Loucy (cell line): ENCODE data around the gene BLTP2.

Source experiments
- H2AFZ ChIP-seq: fragments of 200-600 bp; sonication (generic); 2 replicates; pipeline ENCODE4 v1.6.0; 2016; ENCODE audit warnings: antibody characterized with exemption, mild to moderate bottlenecking, low read length, moderate library complexity
- H3F3A ChIP-seq: fragments of 200-600 bp; 2 replicates; pipeline ENCODE4 v1.6.0; 2016; ENCODE audit warnings: antibody characterized with exemption, low read depth, mild to moderate bottlenecking
- H3K27me3 ChIP-seq: fragments of 200-600 bp; sonication (generic); 2 replicates; pipeline ENCODE4 v1.6.1; 2014; ENCODE audit warnings: low read length, mild to moderate bottlenecking; ENCODE audit not compliant: insufficient read depth, poor library complexity, severe bottlenecking
- H3K36me3 ChIP-seq: fragments of 200-600 bp; sonication (generic); 2 replicates; pipeline ENCODE4 v1.6.1; 2016; ENCODE audit warnings: low read length; ENCODE audit not compliant: insufficient read depth
- H3K4me1 ChIP-seq: fragments of 200-600 bp; sonication (generic); 2 replicates; pipeline ENCODE4 v1.5.1; 2014; ENCODE audit warnings: low read length, mild to moderate bottlenecking; ENCODE audit not compliant: insufficient read depth, poor library complexity, severe bottlenecking
- H3K4me2 ChIP-seq: fragments of 200-600 bp; sonication (generic); 2 replicates; pipeline ENCODE4 v1.6.0; 2014; ENCODE audit warnings: antibody characterized with exemption, low read length, low read depth, mild to moderate bottlenecking; ENCODE audit not compliant: poor library complexity, severe bottlenecking
- H3K4me3 ChIP-seq: fragments of 200-600 bp; sonication (generic); 2 replicates; pipeline ENCODE4 v1.5.1; 2014; ENCODE audit warnings: low read length, mild to moderate bottlenecking, mixed read lengths; ENCODE audit not compliant: poor library complexity, severe bottlenecking
- H3K79me2 ChIP-seq: fragments of 200-600 bp; sonication (generic); 2 replicates; pipeline ENCODE4 v1.6.1; 2014; ENCODE audit warnings: low read length; ENCODE audit not compliant: insufficient read depth
- H3K9ac ChIP-seq: fragments of 200-600 bp; sonication (generic); 2 replicates; pipeline ENCODE4 v1.6.0; 2014; ENCODE audit warnings: mild to moderate bottlenecking, low read depth, low read length, moderate library complexity; ENCODE audit not compliant: poor library complexity, severe bottlenecking
- H3K9me2 ChIP-seq: fragments of 200-600 bp; sonication (generic); replicated peaks from 2 replicates; pipeline ENCODE4 v1.6.1; 2016; ENCODE audit warnings: low read depth, low read length, mixed read lengths
- H3K9me3 ChIP-seq: fragments of 200-600 bp; sonication (generic); 2 replicates; pipeline ENCODE4 v1.6.1; 2014; ENCODE audit warnings: mild to moderate bottlenecking, antibody characterized with exemption, low read length, low read depth; ENCODE audit not compliant: insufficient read depth
- H4K20me1 ChIP-seq: fragments of 200-600 bp; sonication (generic); 2 replicates; pipeline ENCODE4 v1.6.0; 2014; ENCODE audit warnings: antibody characterized with exemption, low read length, mild to moderate bottlenecking; ENCODE audit not compliant: insufficient read depth, poor library complexity, severe bottlenecking
- EZH2phosphoT487 ChIP-seq: fragments of 200-600 bp; IDR thresholded peaks from 2 replicates; pipeline ENCODE4 v1.6.1; 2018; ENCODE audit warnings: antibody characterized with exemption, mild to moderate bottlenecking, moderate library complexity, borderline replicate concordance
- TF ChIP-seq, protein P1 (sequence below): fragments of 200-600 bp; sonication (generic); conservative IDR thresholded peaks from 2 replicates; pipeline ENCODE4 v1.5.1; 2014; ENCODE audit warnings: mild to moderate bottlenecking, antibody characterized with exemption, low read length

The BLTP2 gene

DNA sequence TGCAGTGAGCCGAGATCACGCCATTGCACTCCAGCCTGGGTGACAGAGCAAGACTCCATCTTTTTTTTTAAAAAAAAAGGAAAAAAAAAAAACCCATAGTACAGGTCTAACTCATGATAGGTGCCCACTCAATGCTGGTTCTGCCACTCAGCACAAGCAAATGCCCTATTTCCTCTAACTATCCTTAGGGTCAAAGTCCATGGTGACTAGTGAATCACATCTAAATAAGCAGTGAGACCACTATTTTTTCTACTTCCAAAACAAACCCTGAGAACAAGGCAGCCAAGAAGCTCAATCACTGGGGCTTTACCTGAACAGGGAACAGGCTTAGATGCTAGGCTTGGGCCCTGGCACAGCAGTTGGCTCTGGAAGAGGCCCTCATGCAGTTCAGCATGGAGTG, 3.4 kb downstream of the BLTP2 start:
- Histone ChIP-seq H3K9me3 (no peaks in the 10 kb centered on the region), H3K27me3 (no peaks in the 10 kb centered on the region), H3K4me1 (peaks cover 25% of the 10 kb centered on the region), H3F3A (no peaks in the 10 kb centered on the region), H3K79me2 (peaks cover 47% of the 10 kb centered on the region), H4K20me1 (peaks cover 35% of the 10 kb centered on the region), H2AFZ (no peak overlapping the region), H3K4me3 (no peak overlapping the region), H3K4me2 (no peak overlapping the region), H3K9ac (no peak overlapping the region), H3K36me3 (peaks cover 54% of the 10 kb centered on the region; the same call in 1 of the 2 replicates), H3K9me2 (no peaks in the 10 kb centered on the region)
- TF ChIP-seq, protein P1, sequence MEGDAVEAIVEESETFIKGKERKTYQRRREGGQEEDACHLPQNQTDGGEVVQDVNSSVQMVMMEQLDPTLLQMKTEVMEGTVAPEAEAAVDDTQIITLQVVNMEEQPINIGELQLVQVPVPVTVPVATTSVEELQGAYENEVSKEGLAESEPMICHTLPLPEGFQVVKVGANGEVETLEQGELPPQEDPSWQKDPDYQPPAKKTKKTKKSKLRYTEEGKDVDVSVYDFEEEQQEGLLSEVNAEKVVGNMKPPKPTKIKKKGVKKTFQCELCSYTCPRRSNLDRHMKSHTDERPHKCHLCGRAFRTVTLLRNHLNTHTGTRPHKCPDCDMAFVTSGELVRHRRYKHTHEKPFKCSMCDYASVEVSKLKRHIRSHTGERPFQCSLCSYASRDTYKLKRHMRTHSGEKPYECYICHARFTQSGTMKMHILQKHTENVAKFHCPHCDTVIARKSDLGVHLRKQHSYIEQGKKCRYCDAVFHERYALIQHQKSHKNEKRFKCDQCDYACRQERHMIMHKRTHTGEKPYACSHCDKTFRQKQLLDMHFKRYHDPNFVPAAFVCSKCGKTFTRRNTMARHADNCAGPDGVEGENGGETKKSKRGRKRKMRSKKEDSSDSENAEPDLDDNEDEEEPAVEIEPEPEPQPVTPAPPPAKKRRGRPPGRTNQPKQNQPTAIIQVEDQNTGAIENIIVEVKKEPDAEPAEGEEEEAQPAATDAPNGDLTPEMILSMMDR, result no peak
- no peak for TF ChIP-seq EZH2phosphoT487

DNA sequence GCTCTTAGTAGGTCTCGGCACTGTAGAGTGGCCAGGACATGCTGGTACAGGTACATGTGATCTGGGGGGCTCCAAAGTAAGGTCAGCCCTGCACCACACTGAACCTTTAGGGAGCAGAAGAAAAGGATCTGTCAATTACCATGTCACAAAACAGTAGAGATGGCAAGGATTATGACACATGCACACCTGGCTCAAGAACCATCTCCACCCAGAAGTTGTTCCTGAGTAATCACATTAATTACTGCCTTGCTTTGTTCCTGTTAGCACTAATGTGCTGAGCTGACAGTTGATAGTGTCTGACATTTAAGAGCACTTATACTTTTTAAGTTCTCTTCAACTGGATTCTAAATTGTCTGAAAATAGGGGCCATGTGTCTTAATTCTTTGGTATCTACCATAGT, 9.5 kb downstream of the BLTP2 start:
- Histone ChIP-seq H3K9ac (no peak overlapping the region), H3K9me2 (no peaks in the 10 kb centered on the region), H3K27me3 (no peaks in the 10 kb centered on the region), H3K4me1 (peaks cover 11% of the 10 kb centered on the region), H3K9me3 (no peaks in the 10 kb centered on the region), H4K20me1 (peaks cover 19% of the 10 kb centered on the region), H3K36me3 (peaks cover 94% of the 10 kb centered on the region; the same call in 1 of the 2 replicates), H2AFZ (no peak overlapping the region), H3F3A (no peaks in the 10 kb centered on the region), H3K4me2 (no peak overlapping the region), H3K4me3 (no peak overlapping the region), H3K79me2 (peaks cover 32% of the 10 kb centered on the region; the same call in 1 of the 2 replicates)
- no peak for TF ChIP-seq EZH2phosphoT487
- TF ChIP-seq, protein P1, result no peak

DNA sequence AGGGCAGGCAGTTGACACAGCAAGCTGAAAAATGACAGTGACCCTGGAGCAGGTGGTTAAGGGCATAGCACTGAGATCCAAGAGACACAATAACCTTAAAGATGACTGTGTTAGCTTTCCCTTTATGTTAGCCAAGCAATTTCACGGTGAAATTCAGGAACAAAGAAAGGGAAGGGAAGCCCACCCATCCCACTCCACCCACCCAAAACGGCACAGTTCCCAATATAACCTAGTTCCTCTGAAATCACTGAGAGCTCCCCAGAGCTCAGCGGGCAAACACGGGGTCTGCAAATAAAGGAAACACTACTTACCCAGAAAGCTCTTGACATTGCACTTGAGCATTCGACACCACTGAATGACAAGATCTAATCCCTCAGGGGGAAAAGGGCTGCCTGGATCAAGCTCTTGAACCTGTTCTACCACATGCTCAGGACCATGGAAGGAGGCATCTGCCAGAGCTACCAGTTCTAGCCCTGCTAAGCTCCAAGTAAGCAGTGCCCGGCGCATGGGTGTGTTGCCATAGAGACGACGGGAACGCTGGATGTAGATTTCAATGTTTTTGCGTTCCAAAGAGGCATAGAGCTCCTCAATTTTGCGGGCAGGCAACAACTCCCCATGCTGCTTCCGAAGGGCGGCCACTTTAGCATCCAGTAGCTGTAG, 10.6 kb downstream of the BLTP2 start:
- Histone ChIP-seq H3K9me2 (no peaks in the 10 kb centered on the region), H2AFZ (no peak overlapping the region), H3K79me2 (peaks cover 31% of the 10 kb centered on the region; the same call in 1 of the 2 replicates), H3K27me3 (no peaks in the 10 kb centered on the region), H3F3A (no peaks in the 10 kb centered on the region), H3K9ac (no peak overlapping the region), H3K4me2 (peak overlapping the region; percentile 40), H3K36me3 (peaks cover 89% of the 10 kb centered on the region; the same call in 1 of the 2 replicates), H3K9me3 (no peaks in the 10 kb centered on the region), H3K4me3 (no peak overlapping the region), H3K4me1 (peaks cover 11% of the 10 kb centered on the region), H4K20me1 (peaks cover 15% of the 10 kb centered on the region)
- TF ChIP-seq, protein P1, result no peak
- no peak for TF ChIP-seq EZH2phosphoT487
